DOHH2 (cell line): ENCODE measurements around the gene CCDC85B.

Source experiments
- EZH2phosphoT487 ChIP-seq: fragments of 200-600 bp; sonication (generic); IDR thresholded peaks from 2 replicates; pipeline ENCODE4 v1.6.1; 2017; ENCODE audit warnings: borderline replicate concordance, mild to moderate bottlenecking, antibody characterized with exemption, low read length, moderate library complexity, mixed read lengths
- TF ChIP-seq, protein P1 (sequence below): fragments of 200-600 bp; sonication (generic); IDR thresholded peaks from one replicate; pipeline ENCODE4 v1.5.1; 2014; ENCODE audit warnings: antibody characterized with exemption, mild to moderate bottlenecking, low read depth, low read length; ENCODE audit not compliant: poor library complexity, severe bottlenecking

DNA sequence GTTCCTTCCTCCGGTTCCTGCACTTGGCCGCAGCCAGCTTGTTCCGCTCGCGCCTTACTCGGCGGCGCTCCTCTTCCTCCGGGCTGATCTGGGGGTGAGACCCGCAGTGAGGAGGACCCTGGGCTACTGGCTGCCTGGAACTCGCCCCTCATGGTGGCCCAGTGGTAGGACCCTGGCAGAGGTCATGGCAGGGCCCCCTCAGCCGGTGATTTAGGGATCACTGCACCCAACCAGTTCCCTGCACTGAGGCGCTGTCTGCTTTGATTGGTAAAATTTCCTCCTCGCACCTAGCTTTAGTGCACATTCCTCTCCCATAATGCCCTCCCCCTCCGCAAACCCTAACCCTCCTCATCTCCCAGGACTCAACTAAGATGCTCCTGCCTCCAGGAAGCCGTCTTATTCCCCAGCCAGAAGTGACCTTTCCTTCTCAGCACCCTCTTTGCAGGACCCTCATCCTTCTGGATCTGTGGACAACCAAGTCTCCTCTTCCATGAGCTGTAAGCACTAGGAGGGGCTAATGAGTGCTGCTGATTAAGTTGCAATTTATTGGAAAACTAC is 3.6 kb downstream of the CCDC85B start:
- TF ChIP-seq, protein P1, sequence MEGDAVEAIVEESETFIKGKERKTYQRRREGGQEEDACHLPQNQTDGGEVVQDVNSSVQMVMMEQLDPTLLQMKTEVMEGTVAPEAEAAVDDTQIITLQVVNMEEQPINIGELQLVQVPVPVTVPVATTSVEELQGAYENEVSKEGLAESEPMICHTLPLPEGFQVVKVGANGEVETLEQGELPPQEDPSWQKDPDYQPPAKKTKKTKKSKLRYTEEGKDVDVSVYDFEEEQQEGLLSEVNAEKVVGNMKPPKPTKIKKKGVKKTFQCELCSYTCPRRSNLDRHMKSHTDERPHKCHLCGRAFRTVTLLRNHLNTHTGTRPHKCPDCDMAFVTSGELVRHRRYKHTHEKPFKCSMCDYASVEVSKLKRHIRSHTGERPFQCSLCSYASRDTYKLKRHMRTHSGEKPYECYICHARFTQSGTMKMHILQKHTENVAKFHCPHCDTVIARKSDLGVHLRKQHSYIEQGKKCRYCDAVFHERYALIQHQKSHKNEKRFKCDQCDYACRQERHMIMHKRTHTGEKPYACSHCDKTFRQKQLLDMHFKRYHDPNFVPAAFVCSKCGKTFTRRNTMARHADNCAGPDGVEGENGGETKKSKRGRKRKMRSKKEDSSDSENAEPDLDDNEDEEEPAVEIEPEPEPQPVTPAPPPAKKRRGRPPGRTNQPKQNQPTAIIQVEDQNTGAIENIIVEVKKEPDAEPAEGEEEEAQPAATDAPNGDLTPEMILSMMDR = no peak
- no peak for TF ChIP-seq EZH2phosphoT487
